HL-60 (cell line): ENCODE data around the gene COQ3.

Source experiments
- CTCF ChIP-seq: IDR thresholded peaks from one replicate; pipeline ENCODE4 v1.5.1; 2011; ENCODE audit warnings: low read length, control low read depth, inconsistent platforms; ENCODE audit not compliant: insufficient read depth
- POLR2AphosphoS5 ChIP-seq: IDR thresholded peaks from 2 replicates; pipeline ENCODE4 v1.6.1; 2012; ENCODE audit warnings: low read depth

- no peak for TF ChIP-seq CTCF
- no peak for TF ChIP-seq POLR2AphosphoS5
Observed at GRCh38 chr6:99415446-99415845, 21.5 kb upstream of the COQ3 start.
